Astrocyte of the spinal cord (primary cell): ENCODE data around the gene GYG1.

Experiments
- DNase-seq: peaks from one replicate; pipeline ENCODE4 v3.0.0; 2011; ENCODE audit warnings: low read depth, low spot score
- H3K4me3 ChIP-seq: 2 replicates; pipeline ENCODE4 v1.5.1; 2011; ENCODE audit warnings: low read depth, mild to moderate bottlenecking, low read length, moderate library complexity
- CTCF ChIP-seq: IDR thresholded peaks from 2 replicates; pipeline ENCODE4 v1.5.1; 2012; ENCODE audit warnings: low read depth, mild to moderate bottlenecking, low read length, inconsistent platforms
- in situ Hi-C: cut with HindIII; loops from 2 replicates; pipeline ENCODE4 v1.10.0; 2017; ENCODE audit warnings: low sequenced_read_pairs

GYG1 gene

GRCh38 chr3:148953094-148953493 lies 38.2 kb upstream of the GYG1 start:
- no peak for TF ChIP-seq CTCF
- no peak for DNase-seq
- in situ Hi-C loops: no loop called here
- H3K4me3 ChIP-seq: no peak overlapping the region

- no peak overlapping the region for H3K4me3 ChIP-seq
- DNase-seq: no peak
- in situ Hi-C loops: no loop called here
- no peak for TF ChIP-seq CTCF
Observed at GRCh38 chr3:148954981-148955380, 36.4 kb upstream of the GYG1 start.

GRCh38 chr3:148955544-148956346 lies 35.6 kb upstream of the GYG1 start:
- peak; percentile 95 for DNase-seq
- in situ Hi-C loops: no loop called here

GRCh38 chr3:148957586-148957985 lies 33.8 kb upstream of the GYG1 start:
- no peak overlapping the region for H3K4me3 ChIP-seq
- peak; percentile 35 for TF ChIP-seq CTCF
- no peak for DNase-seq
- in situ Hi-C loops: no loop called here

More at GRCh38 chr3:148955544-148956346, 35.6 kb upstream of the GYG1 start:
- H3K4me3 ChIP-seq: no peak overlapping the region
- TF ChIP-seq CTCF: peak; percentile 72

- H3K4me3 ChIP-seq: no peak overlapping the region
- TF ChIP-seq CTCF: no peak
- DNase-seq: no peak
- in situ Hi-C loops: no loop called here
Observed at GRCh38 chr3:148958696-148959095, 32.6 kb upstream of the GYG1 start.

- peak; percentile 27 for TF ChIP-seq CTCF
- in situ Hi-C loops: no loop called here
- peak; percentile 80 for DNase-seq
- no peak overlapping the region for H3K4me3 ChIP-seq
Observed at GRCh38 chr3:148962513-148962912, 28.8 kb upstream of the GYG1 start.
